Fibroblast of upper back skin (primary cell): ENCODE data around the gene ARRDC4.

Experiments used
- DNase-seq: peaks from one replicate; pipeline ENCODE4 v3.0.0-alpha.2; 2013

Gene ARRDC4, protein sequence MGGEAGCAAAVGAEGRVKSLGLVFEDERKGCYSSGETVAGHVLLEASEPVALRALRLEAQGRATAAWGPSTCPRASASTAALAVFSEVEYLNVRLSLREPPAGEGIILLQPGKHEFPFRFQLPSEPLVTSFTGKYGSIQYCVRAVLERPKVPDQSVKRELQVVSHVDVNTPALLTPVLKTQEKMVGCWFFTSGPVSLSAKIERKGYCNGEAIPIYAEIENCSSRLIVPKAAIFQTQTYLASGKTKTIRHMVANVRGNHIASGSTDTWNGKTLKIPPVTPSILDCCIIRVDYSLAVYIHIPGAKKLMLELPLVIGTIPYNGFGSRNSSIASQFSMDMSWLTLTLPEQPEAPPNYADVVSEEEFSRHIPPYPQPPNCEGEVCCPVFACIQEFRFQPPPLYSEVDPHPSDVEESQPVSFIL

DNA sequence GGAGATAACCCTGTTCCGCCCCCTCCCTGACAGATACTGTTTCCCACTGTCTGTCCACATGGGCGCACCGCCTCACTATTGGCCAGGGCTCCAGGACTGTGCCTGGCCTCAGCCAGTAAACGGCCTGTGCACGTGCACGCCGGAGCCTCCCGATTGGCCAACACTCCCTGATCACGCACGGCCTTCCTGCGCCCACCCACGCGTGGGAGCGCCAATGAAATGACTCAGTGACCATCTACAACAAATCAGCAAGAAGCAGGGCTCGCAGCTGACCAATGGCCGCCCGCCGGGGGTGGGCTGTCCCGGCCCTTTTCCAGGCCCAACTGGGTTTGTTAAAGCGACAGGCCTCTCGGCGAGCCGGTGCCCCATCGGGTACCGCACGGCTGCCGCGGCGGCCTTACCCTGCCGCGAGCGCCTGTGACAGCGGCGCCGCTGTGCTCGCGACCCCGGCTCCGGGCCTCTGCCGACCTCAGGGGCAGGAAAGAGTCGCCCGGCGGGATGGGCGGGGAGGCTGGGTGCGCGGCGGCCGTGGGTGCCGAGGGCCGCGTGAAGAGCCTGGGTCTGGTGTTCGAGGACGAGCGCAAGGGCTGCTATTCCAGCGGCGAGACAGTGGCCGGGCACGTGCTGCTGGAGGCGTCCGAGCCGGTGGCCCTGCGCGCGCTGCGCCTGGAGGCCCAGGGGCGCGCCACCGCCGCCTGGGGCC is at the start of gene ARRDC4:
ARRDC4 (plus strand) TSS at position 340 of the 703 bp plus-strand sequence; CDS start at position 499, 159 bp downstream.
- DNase-seq, result peak; percentile 100

DNA sequence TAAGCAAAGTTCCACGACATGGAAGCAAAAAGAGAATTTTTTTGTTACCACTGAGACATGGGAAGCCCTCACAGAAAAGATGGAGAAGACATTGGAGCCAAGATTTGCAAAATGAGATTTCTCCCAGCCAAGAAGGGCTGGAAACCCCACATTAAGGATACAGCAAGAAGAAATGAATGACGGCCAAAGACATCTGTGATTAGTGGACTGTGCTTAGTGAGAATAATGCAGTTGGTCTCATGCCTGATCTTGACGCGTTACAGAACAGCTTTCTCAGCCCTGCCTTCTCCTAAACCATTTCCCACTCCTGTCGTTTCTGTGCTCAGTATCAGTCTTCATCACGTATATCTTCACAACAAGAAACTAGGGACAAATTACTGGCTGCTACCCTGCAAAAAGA is 45.8 kb upstream of the ARRDC4 start:
- no peak for DNase-seq

GRCh38 chr15:97915261-97915660 is 45.2 kb upstream of the ARRDC4 start:
- no peak for DNase-seq

DNA sequence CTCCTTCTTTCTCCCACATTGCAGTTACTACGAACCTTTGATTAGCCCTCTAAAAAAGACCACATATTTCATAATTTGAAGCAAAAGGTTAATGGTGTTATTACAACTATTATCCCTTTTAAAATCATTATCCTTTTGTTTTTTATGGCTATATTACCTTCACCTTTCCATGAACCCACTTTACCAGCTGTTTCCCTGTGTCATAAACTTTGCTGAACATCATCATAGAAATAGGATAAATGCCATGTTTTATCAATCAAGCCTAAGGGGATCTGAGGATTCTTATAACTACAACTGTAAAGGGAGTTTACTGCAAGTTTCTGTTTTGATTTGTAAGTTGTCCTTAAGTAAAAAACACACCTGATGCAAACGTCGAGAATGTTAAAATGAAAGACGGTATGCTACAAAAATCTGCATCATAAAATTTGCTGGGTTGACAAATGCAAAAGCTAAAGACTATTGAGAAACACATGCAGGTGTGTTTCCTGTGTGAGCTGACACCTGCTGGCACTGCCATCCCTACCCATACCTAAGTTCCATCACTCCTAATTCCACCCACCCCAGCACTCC is 39.1 kb upstream of the ARRDC4 start:
- DNase-seq, result no peak

GRCh38 chr15:97929456-97930229 is 30.9 kb upstream of the ARRDC4 start:
- DNase-seq, result no peak

GRCh38 chr15:97930230-97930629 is 30.3 kb upstream of the ARRDC4 start:
- no peak for DNase-seq

- no peak for DNase-seq
Observed at GRCh38 chr15:97931314-97931713, 29.2 kb upstream of the ARRDC4 start.

DNA sequence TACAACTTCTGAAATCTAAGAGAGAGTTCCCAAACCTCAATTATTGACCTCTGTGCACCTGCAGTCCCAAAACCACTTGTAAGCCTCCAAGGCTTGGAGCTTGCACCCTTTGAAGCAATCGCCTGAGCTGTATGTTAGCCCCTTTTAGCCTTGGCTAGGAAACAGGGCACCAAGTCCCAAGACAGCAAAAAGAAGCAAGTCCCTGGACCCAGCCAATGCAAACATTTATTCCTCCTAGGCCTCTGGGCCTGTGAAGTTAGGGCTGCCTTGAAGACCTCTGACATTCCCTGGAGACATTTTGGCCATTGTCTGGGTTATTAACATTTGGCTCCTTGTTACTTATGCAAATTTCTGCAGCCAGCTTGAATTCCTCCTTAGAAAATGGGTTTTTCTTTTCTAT is 26.9 kb upstream of the ARRDC4 start:
- DNase-seq, result no peak

GRCh38 chr15:97940993-97941392 is 19.5 kb upstream of the ARRDC4 start:
- DNase-seq, result no peak

GRCh38 chr15:97941572-97941971 is 18.9 kb upstream of the ARRDC4 start:
- DNase-seq, result no peak

DNA sequence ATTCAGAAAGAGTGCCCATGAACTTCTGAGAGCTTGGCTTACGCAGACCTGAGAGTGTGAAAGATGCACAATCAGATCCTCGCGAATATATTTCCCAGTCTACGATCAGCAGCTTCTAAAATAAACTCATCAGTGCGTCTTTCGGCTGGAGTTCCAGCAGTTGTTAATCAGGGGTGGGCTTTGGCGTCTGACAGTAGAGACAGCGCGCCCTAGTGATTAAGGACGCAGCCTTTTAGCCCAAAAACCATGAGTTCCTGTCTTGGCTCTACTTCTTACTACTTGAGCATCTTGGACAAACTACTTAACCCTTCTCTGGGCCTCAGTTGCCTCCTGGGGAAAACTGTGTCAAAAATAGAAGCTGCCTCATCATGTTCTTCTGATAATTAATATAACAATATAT is 15.8 kb upstream of the ARRDC4 start:
- DNase-seq, result no peak

GRCh38 chr15:97947465-97948260 is 12.8 kb upstream of the ARRDC4 start:
- no peak for DNase-seq

GRCh38 chr15:97953254-97953653 is 7.2 kb upstream of the ARRDC4 start:
- no peak for DNase-seq

DNA sequence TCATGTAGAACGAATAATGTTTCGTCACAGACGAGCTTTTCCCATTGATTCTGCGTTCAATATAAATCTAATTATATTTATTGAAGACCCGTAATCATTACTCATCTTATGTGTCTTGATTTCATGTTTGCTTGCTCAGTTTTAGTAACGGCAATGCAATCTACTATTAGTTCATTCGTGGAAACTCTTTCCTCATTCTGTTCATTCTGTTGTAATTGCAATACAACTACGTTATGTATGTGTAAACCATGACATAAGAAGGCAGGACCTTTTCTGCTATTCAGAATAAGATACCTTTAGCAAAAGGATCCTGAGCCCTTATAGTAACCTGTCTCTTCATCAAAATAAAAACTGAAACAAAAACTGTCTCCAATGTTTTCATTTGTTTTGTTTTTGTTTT is 6.8 kb upstream of the ARRDC4 start:
- no peak for DNase-seq

- DNase-seq, result no peak
Observed at GRCh38 chr15:97955035-97955434, 5.5 kb upstream of the ARRDC4 start.

DNA sequence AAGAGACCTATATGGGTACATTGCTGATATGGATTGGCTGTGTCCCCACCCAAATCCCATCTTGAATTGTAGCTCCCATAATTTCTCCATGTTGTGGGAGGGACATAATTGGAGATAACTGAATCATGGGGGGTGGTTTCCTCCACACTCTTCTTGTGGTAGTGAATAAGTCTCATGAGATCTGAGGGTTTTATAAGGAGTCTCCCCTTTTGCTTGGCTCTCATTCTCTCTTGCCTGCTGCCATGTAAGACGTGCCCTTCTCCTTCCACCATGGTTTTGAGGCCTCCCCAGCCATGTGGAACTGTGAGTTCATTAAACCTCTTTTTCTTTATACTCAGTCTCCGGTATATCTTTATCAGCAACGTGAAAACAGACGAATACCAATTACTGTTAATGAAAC is 5.0 kb upstream of the ARRDC4 start:
- DNase-seq, result no peak

DNA sequence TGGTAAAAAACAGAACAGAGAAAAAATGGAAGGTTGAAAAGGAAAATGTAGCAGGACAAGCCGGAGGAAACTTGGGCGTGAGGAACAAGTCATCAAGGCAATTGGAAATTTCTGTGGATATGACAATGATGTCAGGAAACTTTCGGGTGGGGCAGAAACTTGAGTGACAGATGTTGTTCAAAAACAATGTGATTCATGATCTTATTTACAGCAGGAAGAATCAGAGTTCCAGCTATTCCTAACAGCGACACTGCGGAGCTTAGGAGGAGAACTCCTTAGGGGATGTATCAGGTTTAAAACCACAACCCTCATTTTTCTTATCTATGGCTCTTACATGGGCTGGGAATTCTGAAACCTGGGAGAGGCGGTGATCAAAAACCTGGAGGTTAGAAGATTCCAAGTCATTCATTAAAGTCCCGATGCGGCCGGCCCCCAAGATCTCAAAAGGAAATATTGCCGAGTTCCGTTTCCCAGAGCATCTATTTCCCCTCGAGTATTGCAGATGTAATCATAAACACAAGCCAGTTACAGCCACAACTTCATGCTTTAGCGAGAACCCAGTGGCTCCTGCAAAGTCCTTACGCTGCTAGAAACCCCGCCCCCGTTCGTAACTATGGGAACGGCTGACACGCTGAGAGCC is 659 bp upstream of the ARRDC4 start:
- no peak for DNase-seq

- no peak for DNase-seq
Observed at GRCh38 chr15:97961067-97961954, 808 bp downstream of the ARRDC4 start.

DNA sequence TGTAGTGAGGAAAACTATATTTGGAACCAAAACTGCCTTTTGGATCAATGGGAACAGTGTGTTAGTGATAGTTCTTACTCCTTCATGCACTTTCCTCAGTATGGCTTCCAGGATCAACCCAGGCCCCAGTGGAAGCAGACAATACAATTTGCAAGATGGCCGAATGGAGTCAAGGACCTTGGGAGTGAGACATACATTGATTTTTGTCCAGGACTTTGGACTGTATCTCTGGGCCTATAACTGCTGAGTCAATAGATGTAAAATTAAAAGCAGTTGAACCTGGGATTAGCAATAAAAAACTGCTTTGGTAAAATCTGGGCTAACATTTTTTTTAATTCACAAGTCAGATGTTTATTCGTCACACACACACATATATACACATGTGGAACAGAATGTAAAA is 1.8 kb downstream of the ARRDC4 start:
- no peak for DNase-seq

GRCh38 chr15:97963779-97964178 is 3.3 kb downstream of the ARRDC4 start:
- no peak for DNase-seq

GRCh38 chr15:97966246-97966645 is 5.7 kb downstream of the ARRDC4 start:
- no peak for DNase-seq
